ENCODE data around the gene ANKRD33B.

Gene ANKRD33B

DNA sequence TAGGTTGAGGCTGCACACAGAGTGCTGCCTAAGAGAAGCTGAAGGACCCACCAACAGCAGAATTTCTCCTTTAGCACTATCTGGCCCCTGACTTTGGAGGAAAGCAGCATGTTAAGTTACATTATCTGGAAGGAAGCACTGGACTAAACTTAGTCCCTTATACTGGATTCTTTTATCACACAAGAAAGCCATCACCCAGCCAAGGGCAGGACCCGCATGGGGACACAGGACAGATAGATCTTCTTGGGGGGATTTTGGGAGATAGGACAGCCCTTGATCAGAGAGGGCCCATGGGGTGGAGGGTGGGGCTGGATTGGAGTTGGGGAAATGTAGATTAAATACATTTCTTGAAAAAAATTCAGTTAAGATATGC lies 14.4 kb downstream of the ANKRD33B start:
- no peak for DNase-seq (ENCODE audit: low read depth, low spot score)

DNA sequence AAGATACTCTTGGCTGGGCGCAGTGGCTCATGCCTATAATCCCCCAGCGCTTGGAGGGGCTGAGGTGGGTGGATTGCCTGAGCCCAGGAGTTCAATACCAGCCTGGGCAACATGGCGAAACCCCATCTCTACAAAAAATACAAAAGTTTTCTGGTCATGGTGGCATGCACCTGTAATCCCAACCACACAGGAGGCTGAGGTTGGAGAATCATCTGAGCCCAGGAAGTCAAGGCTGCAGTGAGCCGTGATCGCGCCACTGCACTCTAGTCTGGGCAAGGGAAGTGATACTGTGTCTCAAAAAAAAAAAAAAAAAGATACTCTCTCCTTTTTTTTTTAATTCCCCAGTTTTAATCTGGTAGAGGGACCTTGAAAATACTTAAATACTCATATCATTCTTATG lies 15.0 kb downstream of the ANKRD33B start:
- DNase-seq (ENCODE audit: low read depth, low spot score): no peak

DNA sequence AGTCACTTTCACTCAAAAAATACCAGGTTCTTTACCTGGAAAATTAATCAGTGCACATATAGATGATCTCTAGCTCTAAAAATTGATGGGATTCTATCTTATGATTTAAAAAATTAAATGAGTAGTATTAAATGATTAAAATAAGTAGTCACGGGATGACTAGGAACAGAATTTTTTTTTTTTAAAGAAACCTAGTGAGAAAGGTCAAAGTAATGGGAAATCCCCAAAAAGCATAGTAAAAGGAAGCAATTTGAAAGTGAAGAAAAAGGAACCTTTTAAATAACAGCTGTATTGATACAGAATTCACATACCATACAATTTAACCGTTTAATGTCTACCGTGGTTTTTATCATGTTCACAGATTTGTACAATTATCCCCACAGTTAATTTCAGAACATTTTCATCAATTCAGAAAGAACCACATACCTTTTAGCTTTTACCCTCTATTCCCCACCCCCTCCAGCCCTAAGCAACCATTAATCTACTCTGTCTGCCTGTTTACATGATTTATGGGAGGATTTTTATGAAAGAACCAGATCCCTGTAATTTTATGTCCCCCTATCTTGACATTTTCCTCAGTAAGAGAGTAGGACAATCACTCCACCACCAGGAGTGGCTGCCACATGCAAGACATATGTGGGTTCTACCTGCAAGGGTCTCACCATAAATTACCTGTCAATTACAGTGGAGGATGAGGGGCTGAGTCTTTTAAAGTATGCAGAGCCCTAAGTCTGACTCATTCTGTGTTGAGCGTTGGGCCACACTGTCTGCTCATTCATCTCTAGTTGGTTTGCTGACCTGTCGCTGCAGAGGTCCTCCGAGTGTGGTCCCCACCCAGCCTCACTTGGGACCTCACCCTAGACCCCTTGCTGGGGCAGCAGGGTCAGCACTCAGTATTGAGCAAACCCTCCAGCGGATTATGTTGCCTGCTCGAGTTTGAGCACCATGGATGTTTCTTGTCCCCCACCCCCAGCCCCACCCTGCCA lies 16.0 kb downstream of the ANKRD33B start:
- no peak for DNase-seq (ENCODE audit: low read depth, low spot score)

DNA sequence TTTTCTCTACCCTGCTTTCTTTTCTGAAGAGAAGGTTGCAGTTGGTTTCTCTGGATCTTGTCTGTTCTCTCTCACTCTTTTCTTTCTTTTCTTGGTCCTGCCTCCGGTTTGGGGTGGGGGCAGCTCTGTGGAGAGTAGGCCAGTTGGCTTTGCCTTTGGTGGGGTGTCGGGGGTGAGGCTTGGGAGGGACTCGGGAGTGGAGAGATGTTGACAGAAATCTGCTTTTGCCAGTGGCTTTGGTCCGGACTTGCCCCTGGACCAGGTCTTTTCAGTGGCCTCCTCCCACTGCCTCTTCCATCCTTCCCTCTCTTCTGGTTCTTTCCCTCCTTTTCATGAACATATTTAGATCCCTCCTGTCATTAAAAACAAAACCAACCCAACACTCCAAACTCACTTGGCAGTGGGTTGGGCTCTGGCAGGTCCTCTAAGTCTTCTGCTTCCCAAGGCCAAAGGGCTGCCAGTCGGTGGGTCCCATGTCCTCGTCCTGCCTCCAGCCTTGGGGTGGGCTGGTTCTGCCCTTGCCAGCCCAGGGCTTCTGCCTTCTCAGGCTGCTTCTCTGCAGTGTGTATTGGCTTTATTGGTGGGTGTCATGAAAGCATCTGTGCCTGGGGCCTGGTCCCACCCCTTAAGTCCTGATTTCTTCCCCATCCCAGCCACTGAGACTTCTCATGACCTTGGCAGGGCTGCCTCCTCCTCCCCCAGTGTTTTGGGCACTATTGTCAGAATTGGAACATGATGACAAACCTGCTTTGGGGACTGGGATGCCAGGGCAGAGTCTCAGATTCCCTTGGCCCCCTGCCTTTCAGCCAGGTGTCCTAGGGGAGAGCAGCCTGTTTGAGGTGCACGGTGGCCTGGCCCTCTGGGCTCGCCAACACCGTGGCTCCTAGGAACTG lies 16.9 kb downstream of the ANKRD33B start:
- DNase-seq (ENCODE audit: low read depth, low spot score): no peak

DNA sequence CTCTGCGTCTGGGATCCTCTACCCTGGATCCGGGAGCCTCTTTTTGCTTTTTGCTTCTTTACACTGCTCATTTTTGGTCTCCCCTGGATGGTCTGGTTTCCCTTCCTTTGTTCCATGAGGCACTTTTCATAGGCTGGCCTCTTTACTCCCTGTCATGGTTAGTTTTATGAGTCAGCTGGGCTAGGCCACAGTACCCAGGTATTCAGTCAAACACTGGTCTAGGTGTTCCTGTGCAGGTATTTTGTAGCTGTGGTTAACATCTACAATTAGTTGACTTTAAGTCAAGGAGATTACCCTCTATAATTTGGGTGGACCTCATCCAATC lies 17.5 kb downstream of the ANKRD33B start:
- no peak for DNase-seq (ENCODE audit: low read depth, low spot score)

DNA sequence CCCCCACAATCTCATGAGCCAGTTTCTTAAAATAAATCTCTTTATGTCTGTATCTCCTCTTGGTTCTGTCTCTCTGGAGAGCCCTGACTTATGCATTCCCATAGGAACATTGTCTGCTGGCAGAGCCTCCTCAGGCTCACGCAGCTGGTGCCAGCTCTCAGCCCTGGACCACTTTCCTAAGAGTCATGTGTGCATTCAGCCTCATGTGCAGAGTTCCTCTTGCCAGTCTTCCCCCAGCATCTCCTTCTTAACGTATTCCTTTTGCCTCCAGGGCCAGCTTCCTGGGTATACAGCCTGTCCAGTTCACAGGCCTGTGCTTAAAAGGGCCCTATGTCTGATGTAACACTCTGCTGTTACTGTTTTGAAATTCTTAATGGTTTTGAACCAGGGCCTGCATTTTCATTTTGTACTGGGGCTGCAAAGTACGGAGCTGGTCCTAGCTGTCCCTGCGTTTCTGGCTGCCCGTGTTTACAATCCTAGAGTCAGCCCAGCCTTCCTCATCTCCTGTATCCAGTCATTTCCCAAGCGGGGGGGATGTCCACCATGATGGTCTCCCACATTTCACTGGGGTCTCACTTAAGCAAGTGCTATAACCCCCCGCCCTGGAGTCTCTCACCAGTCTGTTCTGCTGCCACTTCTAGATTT lies 18.1 kb downstream of the ANKRD33B start:
- no peak for DNase-seq (ENCODE audit: low read depth, low spot score)

DNA sequence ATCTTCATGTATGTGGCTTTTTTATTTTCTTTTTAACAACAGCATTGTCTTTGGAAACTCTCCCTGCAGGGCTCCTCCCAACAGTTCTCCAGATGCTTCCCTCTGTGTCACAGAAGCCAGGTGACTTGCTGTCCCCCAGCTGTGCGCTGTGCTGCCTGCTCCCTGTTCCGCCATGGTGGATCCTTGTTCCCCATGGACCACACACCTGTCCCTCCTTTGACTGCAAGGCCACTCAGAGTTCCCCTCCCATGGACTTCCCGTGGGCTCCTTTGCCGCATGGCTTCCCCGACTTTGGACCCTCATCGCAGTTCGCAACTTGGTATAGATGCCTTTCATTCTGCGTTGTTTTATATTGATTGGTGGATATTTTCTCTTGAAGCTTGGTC lies 18.6 kb downstream of the ANKRD33B start:
- DNase-seq (ENCODE audit: low read depth, low spot score): no peak

DNA sequence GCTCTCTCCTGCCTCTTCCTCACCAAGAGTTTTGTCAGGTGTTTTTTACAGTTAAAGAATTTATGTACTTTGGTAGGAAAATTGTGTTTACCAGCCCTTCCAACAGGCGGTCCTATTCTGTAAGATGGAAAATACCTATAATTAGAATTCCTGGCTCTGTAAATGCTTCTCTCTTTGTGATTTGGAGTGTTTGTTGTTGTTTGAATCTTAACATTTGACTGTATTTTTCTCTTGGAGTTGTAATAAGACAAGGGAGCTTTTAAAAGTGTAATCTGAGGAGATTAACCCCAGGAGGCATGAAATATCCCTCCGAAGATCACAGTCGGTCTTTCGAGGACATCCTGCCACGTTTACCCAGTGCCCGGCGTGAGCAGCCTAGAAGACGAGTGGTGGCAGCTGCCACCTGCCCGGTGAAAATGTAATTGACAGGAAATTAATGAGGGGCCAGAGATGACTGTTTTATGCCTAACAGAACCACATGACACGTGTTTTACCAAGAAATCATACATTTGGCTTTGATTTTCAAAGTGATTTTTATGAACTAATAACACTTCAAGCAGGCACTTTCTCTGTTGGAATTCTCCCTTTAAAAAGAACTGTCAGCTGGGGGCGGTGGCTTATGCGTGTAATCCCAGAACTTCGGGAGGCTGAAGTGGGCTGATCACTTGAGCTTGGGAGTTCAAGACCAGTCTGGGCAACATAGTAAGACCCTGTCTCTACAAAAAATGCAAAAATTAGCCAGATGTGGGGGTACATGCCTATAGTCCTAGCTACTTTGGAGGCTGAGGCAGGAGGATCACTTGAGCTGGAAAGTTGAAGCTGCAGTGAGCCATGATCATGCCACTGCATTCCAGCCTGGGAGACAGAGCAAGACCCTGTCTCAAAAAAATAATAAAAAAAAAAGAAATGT lies 20.0 kb downstream of the ANKRD33B start:
- DNase-seq (ENCODE audit: low read depth, low spot score): no peak

DNA sequence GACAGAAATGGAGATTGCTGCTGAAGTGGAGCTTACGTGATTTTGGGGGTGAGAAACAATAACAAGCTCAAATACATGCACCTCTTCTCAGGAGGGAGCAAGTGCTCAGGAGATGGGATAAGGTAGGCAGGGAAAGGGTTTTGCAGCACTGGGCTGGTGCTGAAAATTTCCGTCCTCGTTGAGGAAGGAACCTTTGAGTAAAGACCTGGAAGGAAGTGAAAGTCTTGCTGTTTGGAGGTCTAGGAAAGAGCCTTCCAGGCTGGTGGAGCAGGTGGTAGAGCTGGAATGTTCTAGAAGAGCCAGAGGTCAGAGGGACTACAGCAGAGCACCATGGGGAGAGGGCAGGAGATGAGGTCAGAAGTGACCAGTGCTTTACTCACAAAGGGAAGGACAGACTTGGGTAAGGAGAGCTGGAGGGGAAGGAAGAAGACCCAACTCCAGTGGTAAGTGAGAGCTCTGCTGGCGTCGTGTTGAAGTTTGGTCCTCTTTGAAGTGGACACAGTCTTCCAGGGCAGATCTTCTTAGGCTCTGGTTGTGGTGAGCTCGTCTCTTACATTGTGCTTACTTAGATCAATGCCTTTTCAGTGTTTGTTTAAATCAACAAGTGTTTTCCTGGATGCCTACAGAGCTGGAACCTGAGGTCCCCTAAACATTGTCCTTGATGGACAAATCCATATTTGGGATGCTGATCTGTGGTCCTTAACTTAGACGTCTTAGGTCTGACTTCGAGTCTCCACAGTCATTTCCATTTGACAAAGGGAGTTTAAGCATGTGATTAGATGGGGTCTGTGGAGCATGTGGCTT lies 21.0 kb downstream of the ANKRD33B start:
- no peak for DNase-seq (ENCODE audit: low read depth, low spot score)

DNA sequence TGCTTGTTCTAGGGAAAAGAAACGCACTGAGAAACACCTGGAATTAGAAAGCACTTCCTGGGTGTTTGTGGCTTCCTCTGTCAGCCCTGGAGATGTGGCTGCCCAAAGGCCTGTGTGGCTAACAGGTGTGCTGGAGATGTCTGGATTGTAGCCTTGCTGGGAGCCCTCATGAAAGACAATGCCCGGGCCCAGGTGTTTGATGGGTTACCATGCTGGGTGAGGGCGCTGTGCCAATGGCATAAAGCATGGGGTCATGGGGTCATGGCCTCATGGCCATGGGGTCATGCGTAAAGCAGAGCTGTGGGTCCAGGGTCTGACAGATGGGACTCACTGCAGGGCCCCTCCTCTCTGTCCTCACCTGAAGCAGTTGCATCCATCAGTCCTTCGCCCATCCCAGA lies 21.6 kb downstream of the ANKRD33B start:
- DNase-seq (ENCODE audit: low read depth, low spot score): no peak

DNA sequence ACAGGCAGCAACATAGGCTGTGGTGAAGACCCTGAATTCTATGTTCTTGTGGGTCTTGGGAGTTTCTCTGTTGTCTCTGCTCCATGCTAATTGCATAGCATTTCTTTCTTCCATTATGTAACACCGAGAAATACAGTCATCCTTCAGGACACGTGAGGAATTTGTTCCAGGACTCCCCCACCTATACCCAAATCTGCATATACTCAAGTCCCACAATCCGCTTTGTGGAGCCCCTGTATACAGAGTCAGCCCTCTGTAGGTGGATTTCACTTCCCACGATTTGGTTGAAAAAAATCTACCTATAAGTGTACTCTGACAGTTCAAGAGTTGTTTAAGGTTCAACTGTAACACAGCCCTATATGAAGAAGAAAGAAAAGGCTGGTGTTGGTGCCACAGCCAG lies 22.1 kb downstream of the ANKRD33B start:
- DNase-seq (ENCODE audit: low read depth, low spot score): no peak

DNA sequence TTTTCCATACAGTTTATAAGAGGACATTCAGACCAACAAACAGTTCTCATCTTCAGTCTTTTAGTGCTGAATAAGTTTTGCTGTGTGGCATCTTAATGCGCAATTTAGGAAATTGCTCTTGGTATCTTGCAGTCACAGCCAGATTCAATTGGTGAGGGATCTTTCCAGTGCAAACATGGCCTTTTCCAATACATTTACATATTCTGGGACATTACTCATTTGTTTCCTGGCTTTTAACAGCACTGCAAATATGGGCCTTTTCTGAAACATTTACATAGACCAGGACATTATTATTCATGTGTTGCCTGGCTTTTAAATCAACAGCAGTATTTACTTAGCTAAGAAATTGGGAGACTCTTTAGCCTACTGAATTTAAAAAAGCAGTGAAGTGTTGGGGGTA lies 22.7 kb downstream of the ANKRD33B start:
- DNase-seq (ENCODE audit: low read depth, low spot score): no peak

DNA sequence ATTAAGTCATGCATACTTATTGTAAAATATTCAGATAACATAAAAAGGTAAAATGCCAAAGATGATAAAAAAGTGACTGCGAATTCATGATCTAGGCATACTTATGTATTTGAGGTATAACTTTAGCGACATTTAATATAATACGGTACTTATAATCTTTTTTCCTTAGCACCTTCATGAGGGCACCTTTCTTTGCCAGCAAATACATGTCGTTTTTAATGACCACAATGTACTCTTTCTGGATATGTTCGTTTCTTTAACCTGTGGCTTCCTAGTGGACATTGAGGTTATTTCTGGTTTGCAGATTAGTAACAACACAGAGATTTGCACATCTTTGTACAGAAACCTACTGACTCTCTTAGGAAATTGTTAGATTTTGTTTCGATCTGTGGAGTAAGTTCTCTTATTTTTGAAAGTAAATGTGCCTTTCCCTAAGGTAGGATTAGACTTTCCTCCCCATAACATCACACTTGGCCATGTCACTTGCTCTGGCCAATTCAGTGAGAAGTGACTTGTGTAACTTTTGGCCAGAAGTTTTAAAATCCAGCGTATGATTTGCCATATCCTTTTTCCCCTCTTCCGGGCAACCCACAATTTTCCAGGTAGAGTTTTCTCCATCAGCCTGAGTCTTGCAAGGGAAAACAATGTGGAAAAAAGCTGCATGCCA lies 24.4 kb downstream of the ANKRD33B start:
- no peak for DNase-seq (ENCODE audit: low read depth, low spot score)

DNA sequence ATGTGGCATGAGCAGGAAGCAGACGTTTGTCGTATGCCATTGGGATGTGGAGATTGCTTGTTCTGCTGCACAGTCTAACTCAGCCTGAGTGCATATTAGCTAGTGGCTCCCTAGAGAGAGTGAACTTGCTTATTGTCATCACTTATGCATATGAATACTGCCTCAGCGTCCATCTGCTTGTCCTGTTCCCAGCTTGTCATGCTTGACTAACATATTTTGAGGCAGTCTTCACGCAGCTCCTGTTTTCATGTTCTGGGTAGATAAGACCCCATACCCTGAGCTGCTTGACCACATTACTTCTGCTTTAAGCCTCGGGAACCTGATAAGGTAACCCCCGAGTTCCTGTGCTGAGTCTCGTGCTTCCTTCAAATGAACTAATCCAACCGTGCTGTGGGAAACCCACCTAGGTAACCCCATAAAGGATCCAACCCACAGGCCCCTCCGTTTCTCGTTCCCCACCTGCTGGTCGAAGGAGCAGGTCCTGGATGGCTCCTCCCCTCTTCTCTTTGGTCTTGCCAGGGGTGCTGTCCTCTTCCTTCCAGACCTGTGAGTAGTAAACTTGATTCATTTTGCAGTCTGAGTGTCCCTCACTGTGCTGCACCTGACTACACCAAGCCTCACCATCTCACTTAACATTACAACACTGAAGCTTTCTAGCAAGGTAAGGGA lies 25.0 kb downstream of the ANKRD33B start:
- no peak for DNase-seq (ENCODE audit: low read depth, low spot score)

DNA sequence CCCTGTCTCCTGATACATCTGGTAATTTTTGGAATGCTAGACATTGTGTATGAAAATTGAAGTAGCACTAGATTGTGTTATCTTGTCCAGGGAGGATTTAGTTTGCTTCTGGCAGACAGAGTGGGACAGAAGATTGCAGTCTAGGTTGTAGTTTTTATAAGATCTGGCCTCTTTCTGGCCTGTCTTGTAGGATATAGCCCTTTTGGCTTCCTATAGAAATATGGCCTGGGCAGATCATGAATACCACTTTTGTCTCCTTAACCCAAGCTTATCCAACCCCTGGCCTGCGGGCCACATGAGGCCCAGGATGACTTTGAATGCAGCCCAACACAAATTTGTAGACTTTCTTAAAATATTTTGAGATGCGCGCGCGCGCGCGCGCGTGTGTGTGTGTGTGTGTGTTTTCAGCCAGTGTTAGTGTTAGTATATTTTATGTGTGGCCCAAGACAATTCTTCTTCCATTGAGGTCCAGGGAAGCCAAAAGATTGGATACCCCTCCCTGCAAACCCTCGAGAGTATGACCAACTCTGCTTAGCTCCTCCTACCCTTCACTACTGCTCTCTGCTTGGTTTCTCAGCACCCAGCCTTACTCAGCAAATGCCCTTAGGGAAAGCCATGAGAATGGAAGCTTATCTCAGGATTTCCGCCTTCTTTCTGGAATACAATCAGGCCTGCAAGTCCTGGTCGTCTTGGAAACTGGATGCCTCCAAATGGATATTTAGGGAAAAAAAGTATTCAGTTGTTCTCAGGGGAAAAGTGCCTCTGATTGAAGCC lies 26.5 kb downstream of the ANKRD33B start:
- no peak for DNase-seq (ENCODE audit: low read depth, low spot score)

DNA sequence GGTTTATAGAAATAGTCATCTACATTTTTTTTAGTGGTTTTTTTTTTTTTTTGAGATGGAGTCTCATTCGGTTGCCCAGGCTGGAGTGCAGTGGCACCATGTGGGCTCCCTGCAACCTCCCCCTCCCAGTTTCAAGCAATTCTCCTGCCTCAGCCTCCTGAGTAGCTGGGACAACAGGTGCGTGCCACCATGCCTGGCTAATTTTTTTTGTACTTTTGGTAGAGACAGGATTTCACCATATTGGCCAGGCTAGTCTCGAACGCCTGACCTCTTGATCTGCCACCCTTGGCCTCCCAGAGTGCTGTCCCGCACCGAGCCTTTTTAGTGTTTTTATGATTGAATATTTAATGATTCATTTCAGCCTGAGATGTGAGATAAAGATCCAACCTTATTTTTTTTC lies 27.3 kb downstream of the ANKRD33B start:
- no peak for DNase-seq (ENCODE audit: low read depth, low spot score)

DNA sequence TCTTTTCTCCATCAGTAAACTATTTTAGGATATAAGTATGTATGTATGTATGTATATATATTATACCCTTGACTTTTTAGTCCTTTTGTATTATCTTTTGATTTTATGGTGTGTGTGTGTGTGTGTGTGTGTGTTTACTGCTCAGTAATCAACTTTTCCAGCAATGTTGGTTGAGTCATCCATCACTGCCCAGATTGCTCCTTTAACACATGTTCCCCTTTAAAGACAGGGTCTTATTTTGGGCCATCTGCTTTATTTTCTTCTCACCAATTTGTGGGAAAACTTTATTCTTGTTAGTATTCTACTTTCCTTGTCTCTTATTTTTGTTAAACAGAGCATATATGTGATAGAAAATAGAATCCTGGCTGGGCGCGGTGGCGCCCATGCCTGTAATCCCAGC lies 28.1 kb downstream of the ANKRD33B start:
- no peak for DNase-seq (ENCODE audit: low read depth, low spot score)

DNA sequence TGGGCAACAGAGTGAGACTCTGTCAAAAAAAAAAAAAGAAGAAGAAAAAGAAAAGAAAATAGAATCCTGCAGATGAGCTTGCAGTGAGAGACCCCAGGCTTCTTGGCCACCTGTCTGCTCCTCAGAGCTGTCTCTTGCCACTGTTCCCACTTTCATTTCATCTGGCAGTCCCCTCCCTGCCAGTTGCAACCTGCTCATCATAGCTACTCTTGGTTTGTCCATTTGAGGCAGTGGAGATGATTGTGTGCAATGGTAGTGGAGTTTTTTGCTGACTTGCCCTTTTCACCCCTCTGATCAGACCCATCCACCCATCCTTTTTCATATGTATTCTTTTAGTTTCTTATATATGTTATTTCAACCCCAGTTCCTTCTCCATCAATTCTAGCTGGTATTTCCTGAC lies 28.7 kb downstream of the ANKRD33B start:
- DNase-seq (ENCODE audit: low read depth, low spot score): no peak

Data from smooth muscle cell of the brain vasculature (primary cell).